ENCODE data around the gene DLG1.

Gene DLG1

DNA sequence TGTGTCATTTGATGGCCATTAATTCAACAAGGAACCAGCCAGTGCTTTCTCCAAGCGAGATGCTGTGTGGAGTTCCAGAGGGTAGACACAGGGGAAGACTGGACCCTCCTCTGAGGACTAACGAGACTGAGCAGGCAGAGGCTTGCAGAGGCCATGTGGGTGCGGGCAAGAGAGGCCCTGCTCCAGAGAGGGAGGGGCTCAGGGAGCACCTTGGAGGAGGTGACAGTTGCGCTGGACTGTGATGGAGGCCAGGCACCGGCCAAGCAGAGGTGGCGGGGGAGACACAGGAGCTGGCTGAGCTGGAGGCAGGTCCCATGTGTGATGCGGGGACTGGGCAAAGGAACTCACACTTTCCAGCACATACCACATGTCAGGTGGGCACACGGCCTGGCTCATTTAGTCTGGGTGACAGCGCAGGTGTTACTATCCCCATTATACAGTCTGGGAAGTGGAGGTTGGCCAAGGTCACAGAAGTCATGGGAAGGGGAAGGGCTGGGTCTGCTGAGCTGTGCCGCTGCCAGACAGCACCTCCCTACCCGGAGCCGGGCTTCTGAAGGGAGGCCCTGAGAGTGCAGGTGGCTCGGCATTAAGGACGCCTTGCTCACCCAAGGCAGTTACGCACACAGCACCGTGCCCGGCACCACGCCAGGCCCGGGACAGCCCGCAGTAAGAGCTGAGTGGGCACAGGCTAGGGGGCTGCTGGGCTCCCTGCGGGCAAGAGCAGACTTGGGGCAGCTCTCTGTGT lies 272.5 kb downstream of the DLG1 start:
- DNase-seq: no peak

DNA sequence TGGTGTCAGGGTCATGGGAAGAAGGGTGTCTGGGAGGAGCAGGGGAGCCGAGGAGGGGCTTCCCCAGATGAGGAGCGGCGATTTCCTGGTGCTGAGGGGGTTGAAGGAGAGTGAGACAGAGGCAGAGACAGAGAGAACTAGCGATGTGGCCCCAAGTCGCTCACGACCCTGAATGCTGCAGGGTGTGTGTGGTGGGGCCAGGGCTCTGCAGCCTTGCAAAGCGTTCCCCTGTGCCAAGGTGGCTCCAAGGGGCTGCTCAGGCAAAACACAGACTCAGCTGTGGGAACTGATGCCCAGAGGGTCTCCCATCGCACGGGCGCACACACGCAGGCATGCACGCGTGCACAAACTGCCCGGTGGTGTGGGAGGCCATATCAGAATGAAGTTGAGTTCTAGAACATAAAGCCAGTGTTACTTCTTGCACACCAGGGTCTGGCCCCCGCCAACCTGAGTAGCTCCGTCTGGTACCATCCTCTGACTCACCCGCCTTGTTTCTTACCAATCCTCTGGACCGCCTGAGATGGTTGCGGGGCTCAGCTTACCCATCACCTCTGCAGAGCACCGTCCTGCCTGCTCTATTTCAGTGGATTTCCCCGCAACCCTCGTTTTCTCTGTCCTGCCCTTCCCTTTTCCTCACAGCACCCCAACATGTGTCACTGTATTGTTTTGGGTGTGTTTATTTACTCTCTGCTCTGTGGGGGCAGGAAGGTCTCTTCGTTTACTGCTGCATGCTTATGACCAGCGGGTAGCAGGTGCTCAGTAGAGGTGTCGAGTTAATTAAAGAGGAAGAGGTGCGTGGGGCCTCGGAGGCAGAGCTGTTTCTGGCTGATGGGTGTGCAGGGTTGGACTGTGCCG lies 273.3 kb downstream of the DLG1 start:
- DNase-seq: no peak

DNA sequence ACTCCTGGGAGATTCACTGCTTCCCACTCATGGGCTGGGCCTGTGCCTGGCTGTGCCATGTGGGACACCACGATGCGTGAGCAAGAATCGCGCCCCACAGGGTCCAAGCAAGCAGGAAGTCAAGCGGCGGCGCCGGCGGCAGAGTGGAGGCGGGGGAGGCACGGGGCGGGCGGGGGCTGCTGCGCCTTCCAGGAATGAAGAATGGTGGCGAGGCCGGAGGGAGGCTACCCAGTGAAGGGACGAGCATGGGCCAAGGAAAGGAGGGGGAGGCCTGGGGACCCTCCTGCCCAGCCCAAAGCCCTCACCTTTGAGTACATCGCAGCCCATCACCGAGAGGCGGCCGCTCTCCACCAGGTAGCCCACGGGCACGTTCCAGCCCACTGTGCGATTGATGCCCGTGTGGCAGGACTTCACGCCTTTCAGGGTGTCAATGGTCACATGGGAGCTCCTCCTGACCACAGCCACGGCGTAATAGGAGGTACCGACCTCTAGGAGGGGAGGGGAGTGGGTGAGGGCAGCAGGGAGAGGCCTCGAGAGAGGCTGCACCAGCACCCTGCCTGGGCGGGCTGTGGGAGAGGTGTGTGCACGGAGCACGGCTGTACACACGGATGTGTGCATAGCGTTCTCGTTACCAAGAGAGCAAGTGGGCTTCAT lies 274.3 kb downstream of the DLG1 start:
- no peak for DNase-seq

DNA sequence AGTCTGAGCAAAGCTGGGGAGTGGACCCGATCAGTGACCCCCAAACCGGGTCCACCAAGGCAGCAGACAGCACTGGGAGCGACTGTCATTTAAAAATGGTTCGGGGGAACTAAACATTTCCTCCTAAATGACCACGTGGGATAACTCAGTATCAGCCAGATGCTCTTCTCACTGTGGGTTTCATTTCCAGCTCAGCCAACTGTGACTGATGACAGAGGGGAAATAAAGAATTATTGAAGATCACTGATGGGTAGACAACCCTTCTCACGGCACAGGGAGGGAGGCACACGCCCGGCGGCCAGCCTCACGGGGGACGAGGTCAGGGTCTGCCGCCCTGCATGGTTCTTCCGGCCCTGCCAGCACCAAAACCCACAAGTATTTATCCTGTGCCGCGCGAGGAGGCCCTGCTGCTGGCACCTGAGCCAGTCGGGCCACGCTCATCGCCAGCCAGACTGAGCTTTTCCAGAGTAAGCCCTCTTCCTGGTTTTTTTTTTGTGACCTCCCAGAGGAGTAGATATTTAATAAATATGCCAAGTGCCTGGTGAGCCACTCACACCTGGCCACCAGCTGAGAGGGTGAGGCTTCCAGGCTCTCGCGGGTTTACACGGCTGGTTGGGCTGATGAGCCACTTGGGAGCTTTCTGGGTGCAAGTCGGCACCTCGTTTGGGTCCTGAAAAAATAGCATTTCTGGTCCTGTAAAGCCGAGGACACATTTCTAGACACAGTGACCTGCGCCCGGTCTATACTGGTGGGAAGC lies 275.0 kb downstream of the DLG1 start:
- no peak for DNase-seq

DNA sequence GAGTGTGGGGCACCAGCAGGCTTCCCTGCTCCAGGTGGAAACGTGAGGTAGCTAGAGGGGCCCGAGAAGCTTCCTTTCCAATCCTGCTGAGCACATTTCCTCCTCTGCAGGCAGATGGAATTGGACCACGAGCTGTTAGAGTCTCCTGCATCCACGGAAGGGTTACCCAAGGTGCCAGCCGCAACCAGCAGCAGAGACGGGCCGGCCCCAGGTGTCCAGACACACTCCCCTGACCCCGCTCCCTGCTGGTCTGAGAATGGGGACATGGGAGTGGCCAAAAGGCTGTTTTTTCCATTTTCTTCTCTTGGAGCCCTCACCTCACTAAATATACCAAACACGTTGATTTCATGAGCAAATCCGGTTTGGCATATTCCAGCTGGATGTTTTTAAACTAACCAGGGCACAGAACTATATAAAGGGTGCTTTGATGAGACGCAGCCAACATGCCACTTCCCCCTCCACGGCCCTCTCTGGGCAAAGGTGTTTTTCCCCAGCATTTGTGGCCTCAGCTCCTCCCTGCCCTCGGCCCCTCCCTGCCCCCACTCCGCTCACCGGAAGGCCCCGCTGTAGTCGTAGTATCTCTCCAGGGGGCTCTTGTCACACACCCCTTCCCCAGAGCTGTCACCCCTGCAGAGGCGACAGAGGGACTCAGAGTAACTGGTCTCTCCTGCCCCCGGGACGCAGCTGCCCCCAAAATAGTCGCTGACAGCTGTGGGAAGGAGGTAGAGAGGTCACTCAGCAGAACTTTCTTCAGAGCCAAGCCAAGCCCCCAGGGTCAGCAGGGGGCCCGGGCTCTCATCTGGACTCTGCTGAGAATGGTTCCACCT lies 275.8 kb downstream of the DLG1 start:
- DNase-seq: no peak

DNA sequence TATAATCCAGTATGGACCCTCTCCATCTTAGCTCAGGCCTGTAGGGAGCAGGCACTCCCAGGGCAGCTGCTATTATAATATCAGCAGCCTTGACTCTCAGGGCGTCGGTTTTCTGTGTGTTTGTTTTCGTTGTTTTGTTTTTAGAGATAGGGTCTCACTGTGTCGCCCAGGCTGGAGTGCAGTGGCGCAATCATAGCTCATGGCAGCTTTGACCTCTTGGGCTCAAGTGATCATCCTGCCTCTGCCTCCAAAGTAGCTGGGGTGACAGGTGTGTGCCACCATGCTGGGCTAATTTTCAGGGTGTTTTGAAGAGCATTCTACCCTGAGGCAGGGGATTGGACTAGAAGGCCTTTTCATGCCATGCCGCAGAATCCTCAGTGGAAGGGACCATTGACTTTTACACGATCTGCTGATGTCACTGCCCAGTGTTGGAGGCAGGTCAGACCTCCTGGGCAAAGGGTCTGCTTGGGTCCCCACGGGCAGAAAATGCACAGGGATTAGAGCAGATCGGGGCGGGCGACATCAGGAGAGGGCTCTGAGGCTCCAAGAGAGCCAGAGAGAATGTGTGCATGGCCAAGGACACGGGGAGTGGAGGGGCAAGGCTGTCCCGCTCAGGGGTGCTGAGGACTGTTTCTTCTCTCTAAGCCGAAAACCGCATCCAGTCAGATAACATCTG lies 276.5 kb downstream of the DLG1 start:
- no peak for DNase-seq

DNA sequence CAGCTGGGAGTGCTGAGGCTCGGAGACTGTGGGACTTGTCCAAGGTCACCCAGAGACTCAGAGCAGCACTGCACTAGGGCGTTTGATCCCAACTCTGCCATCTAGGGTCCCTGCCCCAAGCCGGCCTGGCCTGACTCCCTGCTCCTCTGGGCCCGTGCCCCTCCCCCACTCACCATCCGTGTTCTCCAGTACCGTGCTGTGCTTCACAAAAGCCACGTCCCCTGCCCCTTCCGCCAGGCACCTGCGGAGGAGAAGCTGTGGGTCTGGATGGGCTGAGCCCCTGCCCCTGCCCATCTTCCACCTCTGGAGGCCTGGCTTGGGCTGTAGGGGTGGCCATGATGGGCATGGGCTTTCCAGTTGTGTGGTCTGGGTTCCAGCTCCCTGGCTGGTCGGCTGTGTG lies 277.2 kb downstream of the DLG1 start:
- DNase-seq: no peak

DNA sequence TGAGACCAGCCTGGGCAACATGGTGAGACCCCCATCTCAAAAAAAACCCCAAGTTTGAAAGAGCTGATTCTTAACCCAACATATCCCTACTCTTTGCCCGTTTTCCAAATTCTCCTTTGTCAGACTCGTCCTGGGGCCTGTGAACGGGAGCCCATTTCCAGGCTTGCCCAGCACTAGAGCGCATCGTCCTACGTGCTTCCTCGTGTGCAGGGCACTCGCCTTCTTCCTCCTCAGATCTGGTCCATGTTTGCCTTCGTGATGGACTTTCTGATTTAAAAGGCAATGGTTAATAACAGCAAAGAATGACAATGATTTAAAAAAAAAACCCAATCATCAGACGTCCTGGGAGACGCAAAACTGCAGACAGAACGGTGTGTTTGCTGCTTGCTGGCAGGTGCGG lies 278.9 kb downstream of the DLG1 start:
- no peak for DNase-seq

DNA sequence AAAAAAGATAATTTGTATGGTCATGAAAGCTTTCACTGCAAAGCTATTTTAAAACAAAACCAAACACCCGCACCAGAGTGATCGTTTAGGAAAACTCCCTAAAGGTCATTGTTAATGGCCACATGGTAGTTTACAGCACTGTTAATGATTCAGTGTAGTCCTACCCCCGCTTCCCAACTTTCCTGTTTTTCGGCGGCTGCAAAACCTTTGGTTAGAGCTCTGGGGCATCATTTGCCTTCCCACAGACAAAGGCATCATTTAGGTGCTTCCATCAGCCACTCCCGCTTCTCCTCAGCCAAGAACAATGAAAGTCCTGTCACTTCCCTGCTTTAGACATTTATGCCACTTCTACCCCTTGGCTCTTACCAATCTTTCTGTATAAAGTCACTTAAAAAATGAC lies 279.4 kb downstream of the DLG1 start:
- no peak for DNase-seq

DNA sequence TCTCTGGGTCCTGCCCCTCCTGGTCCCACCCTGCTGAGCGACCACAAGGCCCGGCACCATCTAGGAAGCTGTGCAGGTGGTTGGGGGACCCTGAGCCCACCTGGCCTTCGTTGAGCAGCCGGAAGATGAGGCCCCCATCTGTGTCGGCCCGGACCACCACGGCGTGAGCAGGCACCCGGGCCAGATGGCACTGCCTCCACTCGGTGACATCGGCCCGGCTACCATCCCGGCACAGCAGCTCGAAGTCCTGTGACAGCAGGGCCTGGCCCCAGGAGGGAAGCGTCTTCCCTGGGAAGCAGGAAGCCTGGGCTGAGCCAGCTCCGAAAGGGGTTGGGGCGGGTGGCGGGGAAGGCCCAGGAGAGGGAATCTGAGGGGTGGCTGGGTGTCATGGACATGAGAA lies 281.4 kb downstream of the DLG1 start:
- no peak for DNase-seq

DNA sequence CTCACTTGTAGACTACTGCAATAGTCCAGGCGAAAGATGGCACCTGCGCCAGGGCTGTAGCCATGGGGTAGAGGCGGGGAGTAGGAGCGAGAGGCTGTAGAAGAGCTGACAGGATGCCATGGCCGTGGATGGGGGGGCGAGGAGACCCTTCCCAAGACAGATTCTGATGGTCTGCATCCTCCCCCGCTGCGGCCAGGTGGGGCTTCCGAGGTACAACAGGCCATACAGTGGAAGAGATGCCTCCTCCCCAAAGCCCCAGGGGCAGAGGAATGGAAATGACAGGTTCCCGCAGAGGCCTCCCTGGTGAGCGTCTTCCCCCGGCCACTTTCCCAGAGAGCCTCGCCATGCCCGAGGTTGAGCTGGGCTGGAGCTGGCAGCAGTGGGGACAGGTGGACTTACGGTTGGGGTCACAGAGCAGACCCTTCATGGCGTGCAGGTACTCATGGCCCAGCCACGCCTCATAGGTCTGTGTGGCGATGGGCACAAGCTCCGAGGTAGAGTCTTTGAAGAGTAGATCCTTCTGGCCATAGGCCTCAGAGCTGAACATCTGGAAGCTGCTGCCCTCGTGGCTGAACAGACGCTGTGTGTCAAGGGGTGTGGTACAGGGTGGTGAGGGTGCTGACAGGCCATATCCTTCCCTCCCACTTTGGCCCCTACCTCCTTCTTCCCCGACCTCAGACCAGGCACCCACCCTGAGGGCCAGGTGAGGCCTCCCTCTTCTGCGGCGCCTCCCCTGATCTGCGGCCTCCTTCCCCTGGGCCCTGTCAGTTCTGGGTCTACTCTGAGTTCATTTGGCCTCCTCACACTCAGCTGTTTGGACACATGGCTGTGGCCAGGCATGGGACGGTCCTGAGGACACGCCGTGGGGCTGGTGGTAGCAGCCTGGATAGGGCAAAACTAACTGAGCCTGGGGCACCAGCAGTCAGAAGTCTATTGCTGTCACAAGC lies 282.3 kb downstream of the DLG1 start:
- no peak for DNase-seq

DNA sequence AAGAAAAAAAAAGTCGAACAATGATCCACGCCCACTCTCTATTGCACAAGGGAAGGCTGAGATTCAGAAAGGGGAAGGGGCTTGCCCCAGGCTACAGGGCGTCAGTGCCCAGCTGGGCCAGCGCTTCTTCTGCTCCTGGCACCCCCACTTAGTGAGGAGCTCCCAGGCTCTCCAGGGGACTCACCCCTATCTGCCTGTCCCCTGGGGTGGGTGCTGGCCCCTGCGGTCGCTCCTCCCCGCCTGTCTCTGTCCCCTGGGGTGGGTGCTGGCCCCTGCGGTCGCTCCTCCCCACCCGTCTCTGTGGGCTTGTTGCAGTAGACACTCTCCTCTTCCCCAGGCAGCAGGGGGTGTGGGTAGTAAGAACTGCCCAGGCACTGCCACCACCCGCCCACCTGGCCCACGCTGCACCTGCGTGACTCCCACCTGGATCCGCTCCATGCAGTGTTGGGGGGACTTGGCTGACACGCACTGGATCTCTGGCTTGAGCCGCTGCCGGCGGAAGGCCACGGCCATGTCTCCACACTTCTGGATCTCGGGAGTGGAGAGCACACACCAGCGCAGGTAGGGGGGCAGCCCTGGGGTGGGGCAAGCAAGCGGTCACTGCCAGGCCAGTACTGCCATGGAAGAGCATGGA lies 283.4 kb downstream of the DLG1 start:
- no peak for DNase-seq

DNA sequence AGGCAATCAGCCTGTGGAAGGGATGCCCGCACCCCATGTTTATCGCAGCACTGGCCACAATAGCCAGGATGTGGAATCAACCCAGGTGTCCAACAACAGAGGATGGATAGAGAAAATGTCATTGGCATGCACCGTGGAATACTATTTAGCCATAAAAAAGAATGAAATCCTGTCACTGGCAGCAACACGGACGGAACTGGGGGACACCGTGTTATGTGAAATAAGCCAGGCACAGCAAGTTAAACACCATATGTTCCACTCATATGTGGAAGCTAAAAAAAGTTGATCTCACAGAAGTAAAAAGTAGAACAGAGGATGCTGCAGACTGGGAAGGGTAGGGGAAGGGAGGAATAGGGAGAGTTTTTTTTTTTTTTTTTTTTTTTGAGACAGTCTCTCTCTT lies 284.4 kb downstream of the DLG1 start:
- DNase-seq: no peak

DNA sequence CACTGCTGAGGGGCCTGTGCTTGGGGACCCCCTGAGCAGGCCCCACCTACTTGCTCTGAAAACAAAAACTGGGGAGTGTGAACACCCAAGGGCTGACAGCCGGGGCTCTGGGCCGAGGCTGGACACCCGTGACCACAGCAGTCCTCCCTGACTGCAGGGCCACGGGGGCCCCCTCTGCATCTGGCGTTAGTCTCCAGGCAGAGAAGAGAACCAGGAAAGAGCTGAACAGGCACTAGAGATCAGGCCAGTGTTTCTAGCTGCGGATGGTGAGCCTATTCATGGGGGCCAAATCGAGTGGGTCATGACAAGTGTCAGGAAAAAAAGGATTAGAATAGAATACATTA lies 285.9 kb downstream of the DLG1 start:
- no peak for DNase-seq

DNA sequence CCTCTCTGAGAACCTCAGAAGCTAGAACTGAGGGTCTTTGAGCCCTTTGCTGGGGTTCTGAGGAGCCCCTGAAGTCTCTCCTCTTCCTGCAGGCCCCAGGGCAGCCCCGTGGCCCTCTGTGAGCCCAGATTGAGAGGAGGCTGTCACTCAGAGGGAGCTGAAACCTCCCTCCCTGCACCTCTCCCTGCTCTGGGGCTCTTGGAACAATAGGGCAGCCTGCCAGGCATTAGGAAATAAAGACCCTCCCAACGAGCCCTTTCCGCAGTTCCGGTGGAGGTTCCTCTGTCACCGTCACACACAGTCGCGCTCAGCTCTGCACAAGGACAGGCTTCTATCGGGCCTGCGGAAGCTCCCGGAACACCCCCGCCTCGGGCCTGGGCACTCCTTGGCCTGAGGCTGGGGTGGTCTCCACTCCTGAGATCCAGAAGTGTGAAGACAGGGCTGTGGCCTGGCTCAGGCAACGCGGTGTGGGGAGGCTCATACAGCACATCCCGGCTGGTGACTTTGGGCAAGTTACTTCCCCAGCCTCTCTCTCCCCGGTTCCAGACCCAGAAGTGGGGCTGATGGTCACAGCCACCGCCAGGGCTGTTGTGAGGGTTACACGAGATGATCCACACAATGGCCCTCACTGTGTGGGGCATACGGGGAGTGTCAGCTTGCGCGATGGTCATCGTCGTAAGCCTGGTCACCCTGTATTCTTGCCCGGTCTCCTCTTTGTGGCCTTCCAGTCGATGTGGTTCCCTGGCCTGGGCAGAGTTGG lies 286.5 kb downstream of the DLG1 start:
- DNase-seq: no peak

DNA sequence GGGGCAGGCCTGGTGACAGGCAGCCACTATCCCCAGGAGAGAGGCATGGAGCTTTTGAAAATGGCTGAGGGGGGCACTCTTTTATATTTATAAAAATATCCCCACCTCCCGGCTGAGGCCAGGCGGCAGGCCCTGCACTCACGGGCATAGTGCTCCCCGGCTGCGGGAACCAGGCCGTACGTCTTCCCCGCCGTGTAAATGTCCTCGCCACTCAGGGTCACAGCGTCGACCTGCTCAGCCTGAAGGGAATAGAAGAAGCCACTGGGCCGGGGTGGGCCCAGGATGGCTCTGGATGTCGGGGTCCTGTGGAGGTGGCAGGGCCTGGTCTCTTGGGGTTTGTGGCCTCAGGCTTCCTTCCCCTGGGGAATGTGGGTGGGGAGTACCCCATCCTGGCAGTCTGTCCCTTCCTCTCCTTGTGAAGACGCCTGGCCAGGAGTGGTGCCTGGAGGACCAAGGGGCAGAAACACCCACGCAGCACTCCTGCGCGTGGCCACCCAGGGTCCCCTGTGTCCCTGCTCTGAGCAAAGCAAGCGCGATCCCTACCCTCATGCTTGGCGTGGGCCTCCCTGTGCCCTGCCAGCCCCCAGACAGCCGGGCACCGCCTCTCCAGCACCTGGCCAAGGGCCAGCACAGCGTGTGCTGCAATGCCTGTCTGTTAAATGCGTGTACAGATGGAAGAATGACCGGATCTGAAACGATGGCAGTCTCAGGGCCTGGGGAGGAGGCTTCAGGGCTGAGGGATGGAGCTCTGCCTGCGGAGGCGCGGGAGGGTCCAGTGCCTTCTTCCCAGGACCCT lies 287.7 kb downstream of the DLG1 start:
- DNase-seq: no peak

DNA sequence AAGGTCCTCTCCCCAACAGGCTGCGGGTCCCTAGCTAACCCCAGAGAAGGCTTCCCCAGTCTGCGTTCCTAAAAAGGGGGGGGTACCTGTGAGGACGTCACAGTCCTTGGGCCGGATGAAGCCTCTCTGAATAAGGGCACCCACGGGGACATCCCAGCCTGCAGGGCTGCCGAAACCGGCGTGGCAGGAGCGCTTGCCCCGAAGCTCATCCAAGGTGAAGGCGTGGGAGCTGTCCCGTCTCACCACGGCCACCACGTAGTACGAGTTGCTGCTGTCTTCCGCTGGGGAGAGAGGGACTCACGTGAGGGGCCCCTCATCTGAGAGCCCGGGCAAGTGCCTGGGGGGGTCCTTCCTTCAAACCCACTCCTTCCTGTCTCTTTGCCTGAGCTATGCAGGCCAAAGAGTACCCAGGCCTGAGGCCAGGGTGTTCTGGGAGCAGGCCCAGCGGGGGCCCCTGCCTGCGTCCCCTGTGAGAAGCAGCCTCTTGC lies 288.8 kb downstream of the DLG1 start:
- no peak for DNase-seq

All from activated CD4-positive, alpha-beta T cell treated with anti-CD3 and anti-CD28 coated beads for 1 hour (primary cell).